ENCODE data around the gene MTUS2.
"Not testable (repeated sequence)": the region's sequence is repeated elsewhere in the genome, so short reads cannot be mapped to it uniquely, and the experiment has no call there.

Gene MTUS2

GRCh38 chr13:28964803-28965202 lies 144.7 kb downstream of the MTUS2 start:
- no peak for DNase-seq

DNA sequence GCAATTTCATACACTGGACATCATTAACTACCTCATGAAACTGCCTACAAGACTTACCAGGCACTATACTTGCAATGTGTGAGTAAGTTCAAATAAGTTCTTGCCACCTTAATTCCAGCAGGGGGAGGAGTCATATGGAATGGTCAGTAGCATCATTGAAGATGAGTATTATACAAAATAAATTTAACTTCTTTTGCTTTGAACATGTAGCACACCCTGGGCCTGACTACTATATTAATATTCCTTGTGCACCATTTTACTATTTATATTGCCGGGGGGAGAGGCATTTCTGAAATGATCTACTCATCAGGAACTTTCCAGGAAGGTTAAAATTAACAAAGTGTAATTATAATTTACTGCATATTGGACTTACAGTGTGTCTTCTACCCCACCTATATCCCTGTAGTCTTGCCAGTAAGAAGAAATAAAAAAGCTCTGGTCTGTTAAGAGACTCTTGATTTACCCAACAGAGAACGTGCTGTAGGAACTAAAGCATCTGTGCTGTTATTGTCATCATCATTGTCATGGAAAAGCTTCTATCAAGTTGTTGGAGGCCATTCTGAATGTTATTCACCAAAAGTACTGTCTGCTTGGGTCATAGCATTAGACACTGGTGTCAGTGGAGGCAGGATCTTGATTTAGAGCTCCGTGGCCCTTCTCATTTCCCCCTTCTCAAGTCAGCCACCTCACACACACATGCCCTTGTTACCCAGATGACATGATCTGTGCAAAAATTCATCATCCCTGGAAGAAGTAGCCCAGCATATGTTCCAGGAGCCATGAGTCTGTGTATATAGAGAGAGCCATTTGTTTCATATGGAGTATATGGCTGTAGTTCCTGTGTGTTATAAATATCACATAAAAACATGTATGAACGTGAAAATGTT lies 147.1 kb downstream of the MTUS2 start:
- no peak for DNase-seq

DNA sequence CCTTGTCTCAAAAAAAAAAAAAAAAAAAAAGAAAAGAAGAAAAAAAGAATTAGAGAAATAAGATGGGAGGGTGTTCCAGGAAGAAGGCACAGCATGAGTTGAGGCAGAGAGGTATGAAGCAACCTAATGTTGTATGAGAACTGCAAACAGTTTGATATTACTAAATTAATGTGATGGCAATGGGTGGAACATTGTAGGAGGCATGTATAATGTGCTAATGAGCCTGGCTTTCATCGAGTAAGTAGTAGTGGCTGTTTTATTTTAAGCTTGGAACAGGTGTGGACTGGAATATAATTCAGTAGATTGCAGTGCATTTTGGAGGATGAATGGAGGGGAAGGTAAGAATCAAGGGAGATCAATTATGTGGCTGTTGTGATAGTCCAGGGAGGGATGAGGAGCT lies 156.1 kb downstream of the MTUS2 start:
- DNase-seq: no peak

DNA sequence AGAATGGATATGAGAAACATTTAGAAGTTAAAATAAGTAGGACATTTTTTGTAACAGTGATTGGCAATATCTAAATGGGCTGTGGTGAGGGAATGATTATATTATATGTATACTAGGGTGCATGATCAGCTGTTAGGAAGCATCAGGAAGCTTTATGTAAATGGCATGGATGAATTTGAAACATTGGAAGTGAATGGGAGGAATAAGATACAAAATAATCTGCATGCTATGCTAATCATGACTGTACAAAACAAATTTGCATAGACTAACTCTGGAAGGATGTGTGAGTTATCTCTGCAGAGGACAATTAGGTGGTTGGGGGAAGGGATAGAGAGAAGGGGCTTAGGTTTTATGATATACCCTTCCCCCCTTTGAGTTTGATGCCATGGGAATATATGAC lies 156.5 kb downstream of the MTUS2 start:
- DNase-seq: no peak

DNA sequence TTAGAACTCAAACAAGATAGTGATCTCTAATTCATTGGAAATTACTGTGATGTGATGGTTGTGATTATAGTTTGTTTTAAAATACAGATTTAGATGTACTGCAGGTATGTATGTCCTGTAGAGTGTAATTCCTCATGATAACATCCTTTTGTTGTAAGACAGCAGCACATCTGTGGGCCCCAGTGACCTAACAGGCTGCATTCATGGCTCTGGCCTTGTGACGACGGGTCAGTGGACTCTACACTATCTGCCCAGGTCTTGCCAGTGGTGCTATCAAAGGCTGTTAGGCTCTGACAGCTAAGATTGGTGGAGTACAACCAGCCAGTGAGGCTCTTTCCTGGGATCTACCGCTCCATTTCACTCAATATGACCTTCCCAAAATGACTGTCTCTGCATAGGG lies 158.4 kb downstream of the MTUS2 start:
- no peak for DNase-seq

DNA sequence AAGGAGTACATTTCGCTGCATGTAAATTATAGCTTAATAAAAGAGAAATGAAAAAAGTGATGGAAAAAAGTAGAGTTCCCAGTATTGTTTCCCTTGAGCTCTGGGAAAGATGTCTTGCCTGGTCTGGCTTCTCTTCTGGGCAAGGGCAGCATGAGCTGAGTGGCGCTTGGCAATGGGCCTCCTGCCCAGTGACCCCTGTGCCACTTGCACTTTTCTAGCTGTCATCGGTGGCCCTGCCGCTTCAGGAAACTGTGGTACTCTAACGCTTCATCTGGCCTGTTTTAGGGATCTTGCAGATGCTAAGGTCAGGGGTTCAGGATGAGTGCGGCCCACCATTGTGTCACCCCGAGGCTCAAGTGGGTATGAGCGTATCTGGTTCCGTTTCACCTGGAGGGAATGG lies 161.4 kb downstream of the MTUS2 start:
- DNase-seq: no peak

- DNase-seq: no peak
Observed at GRCh38 chr13:28983641-28984040, 163.5 kb downstream of the MTUS2 start.

GRCh38 chr13:28984326-28984725 lies 164.2 kb downstream of the MTUS2 start:
- no peak for DNase-seq

DNA sequence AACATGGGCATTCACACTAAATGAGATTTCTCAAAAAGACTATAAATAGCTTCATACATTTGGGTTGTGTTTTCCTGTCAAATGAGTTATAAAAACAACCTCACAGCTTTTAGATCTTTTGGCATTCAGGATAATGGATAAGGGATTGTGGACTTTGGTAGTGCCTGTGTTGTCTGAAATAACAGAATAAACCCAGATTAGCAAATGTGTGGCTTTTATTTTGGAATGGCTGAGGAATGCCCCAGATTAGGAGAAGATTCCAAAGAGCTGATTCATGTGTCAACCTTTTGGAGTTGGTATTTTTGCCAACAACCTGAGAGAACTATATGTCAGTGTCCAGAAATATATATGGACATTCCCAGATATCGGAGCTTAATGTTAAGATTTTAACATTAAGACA lies 164.7 kb downstream of the MTUS2 start:
- DNase-seq: no peak

- not testable (repeated sequence) for DNase-seq
Observed at GRCh38 chr13:28990378-28990777, 170.2 kb downstream of the MTUS2 start.

DNA sequence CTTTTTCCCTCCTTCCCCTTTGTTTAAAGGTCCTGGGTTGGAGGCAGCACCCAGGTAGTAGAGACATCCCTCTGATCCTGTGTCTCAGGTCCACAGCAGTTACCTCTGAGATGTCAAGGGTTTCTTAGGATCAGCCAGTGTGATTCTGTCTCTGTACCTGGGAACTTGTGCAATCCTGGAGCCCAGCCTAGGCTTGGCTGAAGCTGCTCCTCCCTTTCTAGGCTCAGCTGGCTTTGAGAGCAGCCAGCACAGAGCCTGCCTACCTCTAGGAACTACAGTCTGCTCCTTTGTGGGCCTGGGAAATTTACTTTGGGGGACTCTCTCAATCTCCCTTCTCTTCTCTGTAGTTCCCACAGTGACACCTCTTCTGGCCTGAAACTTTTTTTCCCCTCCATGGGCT lies 171.6 kb downstream of the MTUS2 start:
- DNase-seq: no peak

DNA sequence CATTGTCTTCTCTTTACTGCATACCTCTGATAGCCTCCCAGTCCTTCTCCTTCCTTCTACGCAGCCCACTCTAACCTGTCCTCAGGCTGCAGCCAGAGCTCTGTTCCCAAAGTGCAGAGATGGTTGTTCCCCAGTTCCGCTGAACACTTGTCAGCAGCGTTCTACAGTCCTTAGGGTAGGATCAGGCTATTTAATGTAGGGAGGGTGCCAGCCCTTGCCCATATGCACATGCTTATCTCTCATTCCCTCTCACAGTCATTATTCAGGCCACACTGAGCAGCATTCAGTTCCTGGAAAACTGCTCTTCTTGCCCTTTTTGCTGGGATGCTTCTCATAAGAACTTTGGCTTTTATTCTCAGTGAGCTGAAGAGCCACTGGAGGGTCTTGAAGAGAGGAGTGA lies 180.7 kb downstream of the MTUS2 start:
- no peak for DNase-seq

DNA sequence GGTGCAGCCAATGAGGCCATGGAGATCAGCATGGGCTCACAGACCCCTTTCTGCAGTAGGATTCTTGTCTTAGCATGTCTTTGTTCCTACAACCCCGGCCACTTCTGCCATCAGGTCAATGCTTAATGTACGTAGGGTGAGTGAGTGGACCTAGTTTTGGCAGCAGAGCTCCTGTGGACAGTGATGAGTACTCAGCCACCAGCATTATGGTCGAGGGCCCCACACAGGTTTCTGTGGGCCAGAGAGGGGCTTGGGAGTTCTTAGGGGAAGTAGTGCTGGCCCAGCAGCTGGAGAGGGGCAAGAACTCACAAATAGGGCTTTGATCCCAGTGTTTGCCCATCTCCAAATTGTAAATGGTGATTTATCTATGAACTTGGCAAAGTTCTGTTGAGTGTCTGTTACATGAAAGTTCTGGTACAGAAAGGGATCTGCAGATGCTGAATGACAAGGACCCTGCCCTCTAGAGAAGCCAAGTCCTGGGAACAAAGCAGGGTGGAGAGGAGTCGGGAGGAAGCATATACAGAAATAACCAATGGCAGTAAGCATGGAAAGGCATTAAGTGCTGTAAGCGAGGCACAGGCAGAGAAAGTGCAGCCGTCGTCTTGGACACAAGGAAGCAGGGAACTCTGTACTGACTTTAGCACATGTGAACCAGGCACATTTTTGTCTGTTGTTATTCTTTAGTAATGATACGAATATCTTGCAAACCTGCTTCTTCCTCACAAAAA lies 185.1 kb downstream of the MTUS2 start:
- no peak for DNase-seq

GRCh38 chr13:29005763-29006120 lies 185.6 kb downstream of the MTUS2 start:
- no peak for DNase-seq

DNA sequence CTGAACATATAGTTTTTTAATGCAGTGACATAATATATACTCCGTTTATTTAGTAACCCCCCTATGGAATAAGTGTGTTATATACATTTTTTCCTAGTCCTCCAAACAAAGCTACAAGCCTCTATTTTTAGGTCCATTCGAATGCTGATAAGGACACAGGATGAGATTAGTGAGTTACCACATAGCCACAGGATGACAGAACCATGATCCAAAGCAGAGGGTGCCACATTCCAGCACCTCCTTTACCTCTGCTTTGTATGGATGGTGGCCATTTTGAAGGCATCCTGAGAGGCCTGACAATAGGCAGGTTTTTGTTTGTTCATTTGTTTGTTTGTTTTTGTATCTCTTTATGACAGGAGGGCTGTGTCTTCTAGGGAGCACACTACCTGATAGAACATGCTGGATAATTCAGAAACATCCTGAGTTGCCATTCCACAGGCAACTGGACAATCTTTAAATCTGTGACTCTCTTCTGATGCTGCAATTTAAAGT lies 186.3 kb downstream of the MTUS2 start:
- no peak for DNase-seq

DNA sequence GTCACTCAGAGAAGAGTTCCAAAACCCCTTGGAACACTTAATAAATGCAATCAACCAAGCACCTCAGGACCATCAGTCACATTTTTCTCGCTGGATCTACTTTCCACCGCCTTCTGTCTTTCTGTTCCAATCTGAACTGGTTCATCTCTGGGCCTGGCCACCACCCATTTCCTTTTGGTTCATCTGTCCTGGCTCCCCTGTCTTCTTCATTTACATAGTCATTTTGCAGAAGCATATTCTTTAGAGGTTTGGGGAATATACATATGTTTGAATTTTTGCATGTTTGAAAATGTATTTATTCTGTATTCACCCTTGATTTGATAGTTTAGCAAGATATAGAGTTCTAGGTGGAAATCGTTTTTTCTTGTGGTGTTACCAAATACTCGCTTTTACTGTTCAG lies 188.2 kb downstream of the MTUS2 start:
- no peak for DNase-seq

- DNase-seq: no peak
Observed at GRCh38 chr13:29020314-29020713, 200.2 kb downstream of the MTUS2 start.

GRCh38 chr13:29021311-29021710 lies 201.2 kb downstream of the MTUS2 start:
- DNase-seq: no peak

GRCh38 chr13:29021717-29022116 lies 201.6 kb downstream of the MTUS2 start:
- no peak for DNase-seq

- DNase-seq: no peak
Observed at GRCh38 chr13:29022410-29022809, 202.3 kb downstream of the MTUS2 start.

DNA sequence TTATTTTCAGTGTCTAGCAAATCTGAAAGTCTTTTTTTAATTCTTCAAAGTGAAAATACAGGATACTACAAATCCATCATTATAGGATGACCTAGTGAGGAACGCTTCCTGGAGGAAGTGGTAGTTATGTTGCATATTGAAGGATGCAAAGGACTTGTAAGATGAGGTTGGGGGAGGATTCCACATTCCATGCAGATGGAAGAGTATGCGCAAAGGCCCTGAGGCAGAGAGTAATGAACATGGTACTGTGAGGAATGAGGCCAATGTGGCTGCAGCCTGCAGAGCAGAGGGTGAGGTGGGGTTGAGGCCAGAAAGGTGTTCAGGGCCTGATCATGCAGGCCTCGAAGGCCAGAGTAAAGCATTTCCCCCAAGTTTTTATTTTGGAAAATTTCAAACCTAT lies 202.8 kb downstream of the MTUS2 start:
- no peak for DNase-seq

DNA sequence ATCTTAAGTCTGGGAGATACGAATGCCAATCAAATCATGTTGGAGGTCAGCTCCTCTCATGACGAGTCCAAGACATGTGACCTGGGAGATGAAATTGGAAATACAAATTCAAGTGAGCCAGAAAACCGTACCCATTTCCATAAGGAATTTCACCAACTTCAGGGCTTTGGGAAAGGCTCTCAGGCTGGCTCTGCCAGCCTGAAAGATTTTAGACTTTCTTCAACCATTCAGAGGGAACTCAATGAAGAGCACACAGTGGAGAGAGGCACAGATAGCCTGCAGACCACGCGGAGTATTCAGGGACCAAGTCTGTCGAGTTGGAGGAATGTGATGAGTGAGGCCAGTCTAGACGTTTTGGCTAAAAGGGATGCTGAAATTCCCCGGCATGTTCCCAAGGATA lies 204.6 kb downstream of the MTUS2 start:
- no peak for DNase-seq

GRCh38 chr13:29028868-29029267 lies 208.7 kb downstream of the MTUS2 start:
- no peak for DNase-seq

- DNase-seq: no peak
Observed at GRCh38 chr13:29038700-29039099, 218.6 kb downstream of the MTUS2 start.

All from NCI-H146 (cell line).